Liver (tissue), 9 donors: ENCODE measurements around the gene TTI1. TPM values are rescaled to one million over a fixed set of nuclear protein-coding genes. Genes with fewer than 3 reads are reported as not detected.

ENCODE experiments used
- DNase-seq: peaks from one replicate; pipeline ENCODE4 v3.0.0-alpha.2; 2017; ENCODE audit warnings: low spot score
- H3K27ac ChIP-seq, 2 donors: one replicate each; pipeline ENCODE4 v1.7.0; 2013; ENCODE audit warnings: inconsistent platforms in 2 of 2, low read length in 2 of 2, control low read depth in 1 of 2, low read depth in 1 of 2, mild to moderate bottlenecking in 1 of 2
- H3K27me3 ChIP-seq, 4 donors: one replicate each; pipeline versions ENCODE4 v1.6.1 to v1.7.0; 2013; ENCODE audit warnings: low read length in 3 of 4, inconsistent platforms in 1 of 4, mild to moderate bottlenecking in 1 of 4, moderate library complexity in 1 of 4; ENCODE audit not compliant: control insufficient read depth in 4 of 4, insufficient read depth in 4 of 4
- H3K36me3 ChIP-seq, 4 donors: one replicate each; pipeline versions ENCODE4 v1.6.1 to v1.7.0; 2013; ENCODE audit warnings: low read length in 3 of 4, mild to moderate bottlenecking in 3 of 4, low read depth in 1 of 4, moderate library complexity in 1 of 4; ENCODE audit not compliant: control insufficient read depth in 4 of 4, insufficient read depth in 3 of 4
- H3K4me1 ChIP-seq, 4 donors: one replicate each; pipeline versions ENCODE4 v1.6.1 to v1.7.0; 2013; ENCODE audit warnings: low read length in 3 of 4, mild to moderate bottlenecking in 3 of 4, moderate library complexity in 1 of 4; ENCODE audit not compliant: control insufficient read depth in 4 of 4, insufficient read depth in 4 of 4
- H3K4me3 ChIP-seq, 3 donors: one replicate each; pipeline versions ENCODE4 v1.6.1 to v1.7.0; 2013; ENCODE audit warnings: low read length in 3 of 3, control low read depth in 1 of 3, low read depth in 1 of 3, mild to moderate bottlenecking in 1 of 3
- H3K9ac ChIP-seq, 2 donors: one replicate each; pipeline ENCODE4 v1.7.0; 2013; ENCODE audit warnings: low read length in 2 of 2, mild to moderate bottlenecking in 2 of 2, moderate library complexity in 2 of 2, control low read depth in 1 of 2, low read depth in 1 of 2
- H3K9me3 ChIP-seq, 4 donors: one replicate each; pipeline versions ENCODE4 v1.6.1 to v1.7.0; 2013; ENCODE audit warnings: low read length in 3 of 4; ENCODE audit not compliant: control insufficient read depth in 4 of 4
- EGR1 ChIP-seq, 2 donors: IDR thresholded peaks; 2 replicates each; pipeline ENCODE4 v1.6.1; 2016 to 2018; ENCODE audit warnings: antibody characterized with exemption in 2 of 2, low read depth in 2 of 2
- FOXA1 ChIP-seq: IDR thresholded peaks from 2 replicates; pipeline ENCODE4 v1.6.1; 2016; ENCODE audit warnings: antibody characterized with exemption
- GABPA ChIP-seq, 2 donors: IDR thresholded peaks in 1 of 2; conservative IDR thresholded peaks in 1 of 2; 2 replicates each; pipeline ENCODE4 v1.6.1; 2016; ENCODE audit warnings: antibody characterized with exemption in 2 of 2, mild to moderate bottlenecking in 1 of 2, moderate library complexity in 1 of 2
- HNF4A ChIP-seq, 2 donors: conservative IDR thresholded peaks; 2 replicates each; pipeline ENCODE4 v1.6.1; 2016; ENCODE audit warnings: antibody characterized with exemption in 2 of 2, mild to moderate bottlenecking in 2 of 2
- HNF4G ChIP-seq: IDR thresholded peaks from 2 replicates; pipeline ENCODE4 v1.6.1; 2016; ENCODE audit warnings: antibody characterized with exemption
- JUND ChIP-seq, 2 donors: IDR thresholded peaks; 2 replicates each; pipeline ENCODE4 v1.6.1; 2016; ENCODE audit warnings: antibody characterized with exemption in 2 of 2
- NR2F2 ChIP-seq: IDR thresholded peaks from 2 replicates; pipeline ENCODE4 v1.6.1; 2016; ENCODE audit warnings: antibody characterized with exemption
- RAD21 ChIP-seq, 2 donors: IDR thresholded peaks; 2 replicates each; pipeline ENCODE4 v1.6.1; 2016; ENCODE audit warnings: antibody characterized with exemption in 2 of 2, mild to moderate bottlenecking in 2 of 2
- RXRA ChIP-seq, 2 donors: IDR thresholded peaks; 2 replicates each; pipeline ENCODE4 v1.6.1; 2017 to 2018; ENCODE audit warnings: antibody characterized with exemption in 2 of 2, mild to moderate bottlenecking in 1 of 2
- SP1 ChIP-seq: IDR thresholded peaks from 2 replicates; pipeline ENCODE4 v1.6.1; 2018; ENCODE audit warnings: antibody characterized with exemption, mild to moderate bottlenecking
- TAF1 ChIP-seq: conservative IDR thresholded peaks from 2 replicates; pipeline ENCODE4 v1.6.1; 2016; ENCODE audit warnings: antibody characterized with exemption, mild to moderate bottlenecking
- YY1 ChIP-seq: IDR thresholded peaks from 2 replicates; pipeline ENCODE4 v1.6.1; 2016; ENCODE audit warnings: antibody characterized with exemption, mild to moderate bottlenecking
- WGBS: extraction: QIAGEN DNeasy Blood & Tissue Kit; methylation state at CpG from one replicate; pipeline ENCODE4 v1.1.7; 2013; 5-methylcytosine and 5-hydroxymethylcytosine counted together
- polyA plus RNA-seq, 2 donors: library from polyadenylated mRNA; stranded (reverse) in 1 of 2; unstranded in 1 of 2; fragments of 200-250 nt in 1 of 2; fragments of >200 nt in 1 of 2; fragmentation: Nextera tagmentation in 1 of 2; extraction: Ambion mirVana in 1 of 2; gene quantifications; one replicate each; pipeline versions ENCODE4 v1.2.1 to v1.2.3, GENCODE V29; 2013 to 2015
- total RNA-seq, 2 donors: library from RNA; depleted of rRNA; stranded (reverse); fragments of >200 nt; gene quantifications; one replicate each; pipeline ENCODE4 v1.2.3, GENCODE V29; 2014
- TF ChIP-seq, protein P1 (sequence below): IDR thresholded peaks from 2 replicates; pipeline ENCODE4 v1.6.1; 2016; ENCODE audit warnings: antibody characterized with exemption
- TF ChIP-seq, protein P2 (sequence below): IDR thresholded peaks from 2 replicates; pipeline ENCODE4 v1.6.1; 2016; ENCODE audit warnings: antibody characterized with exemption
- TF ChIP-seq, protein P3 (sequence below): IDR thresholded peaks from 2 replicates; pipeline ENCODE4 v1.6.1; 2016; ENCODE audit warnings: antibody characterized with exemption, mild to moderate bottlenecking
- TF ChIP-seq, protein P4 (sequence below): fragments of 150-350 bp; IDR thresholded peaks from 2 replicates; pipeline ENCODE4 v1.5.1; 2017; ENCODE audit warnings: improper control_type of control experiment, low read depth, low read length; ENCODE audit not compliant: missing input control
- TF ChIP-seq, protein P5 (sequence below): IDR thresholded peaks from 2 replicates; pipeline ENCODE4 v1.6.1; 2016; ENCODE audit warnings: antibody characterized with exemption
- donor health status: healthy.
- donor health status: healthy.
- donor health status: healthy.
- donor health status: healthy.
- donor health status: healthy.

The TTI1 gene
- total and polyA plus RNA-seq, 4 donors, result 4.6 to 20.4 (median 11.3) TPM

DNA sequence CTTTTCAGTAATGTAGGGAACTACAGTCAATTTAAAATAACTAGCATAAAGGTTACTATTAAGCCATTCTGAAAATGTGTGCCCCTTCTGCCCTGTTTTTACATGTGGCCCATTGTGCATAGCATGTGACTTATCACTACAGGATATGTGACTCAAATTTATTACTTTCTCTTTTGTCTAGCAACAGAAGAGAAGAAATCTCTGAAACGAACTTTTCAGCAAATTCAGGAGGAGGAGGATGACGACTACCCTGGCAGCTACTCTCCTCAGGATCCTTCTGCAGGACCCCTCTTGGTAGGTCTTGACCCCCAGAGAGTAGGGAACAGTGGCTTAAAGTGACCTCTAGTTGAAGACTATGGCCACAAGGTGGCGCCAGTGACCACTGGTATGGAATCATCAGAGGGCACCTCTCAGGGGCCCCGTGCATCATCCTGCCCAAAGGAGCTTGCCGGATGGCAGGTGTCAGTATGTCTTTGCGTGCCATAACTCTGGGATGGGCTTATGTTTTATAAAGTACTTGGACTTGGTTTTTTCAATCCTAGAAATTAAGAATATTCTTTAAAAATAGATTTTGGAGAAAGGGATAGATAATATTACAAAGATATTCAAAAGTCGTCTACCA lies 24.2 kb upstream of the TTI1 start:
- H3K27ac ChIP-seq, result peak overlapping the region; percentile 23 to 48
- H3K4me3 ChIP-seq, result no peak overlapping the region
- no peaks in the 10 kb centered on the region for H3K27me3 ChIP-seq
- H3K4me1 ChIP-seq, result peaks cover 6 to 27% (median 20%) of the 10 kb centered on the region in 4 donors
- peak; percentile 9 to 52 for TF ChIP-seq RXRA (IDR thresholded peaks at IDR 0.05)
- TF ChIP-seq TAF1, result no peak
- TF ChIP-seq, protein P1, sequence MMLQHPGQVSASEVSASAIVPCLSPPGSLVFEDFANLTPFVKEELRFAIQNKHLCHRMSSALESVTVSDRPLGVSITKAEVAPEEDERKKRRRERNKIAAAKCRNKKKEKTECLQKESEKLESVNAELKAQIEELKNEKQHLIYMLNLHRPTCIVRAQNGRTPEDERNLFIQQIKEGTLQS, result no peak
- TF ChIP-seq, protein P2, sequence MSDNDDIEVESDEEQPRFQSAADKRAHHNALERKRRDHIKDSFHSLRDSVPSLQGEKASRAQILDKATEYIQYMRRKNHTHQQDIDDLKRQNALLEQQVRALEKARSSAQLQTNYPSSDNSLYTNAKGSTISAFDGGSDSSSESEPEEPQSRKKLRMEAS, result peak; percentile 11
- TF ChIP-seq YY1, result peak; percentile 24
- no peak for TF ChIP-seq HNF4A (conservative IDR thresholded peaks at IDR 0.05)
- no peak for TF ChIP-seq GABPA (IDR thresholded peaks at IDR 0.05 in 1 of 2, conservative IDR thresholded peaks at IDR 0.05 in 1 of 2)
- no peak for TF ChIP-seq JUND (IDR thresholded peaks at IDR 0.05)
- TF ChIP-seq SP1, result no peak
- peak; percentile 97 for TF ChIP-seq RAD21 (IDR thresholded peaks at IDR 0.05)
- TF ChIP-seq, protein P3, sequence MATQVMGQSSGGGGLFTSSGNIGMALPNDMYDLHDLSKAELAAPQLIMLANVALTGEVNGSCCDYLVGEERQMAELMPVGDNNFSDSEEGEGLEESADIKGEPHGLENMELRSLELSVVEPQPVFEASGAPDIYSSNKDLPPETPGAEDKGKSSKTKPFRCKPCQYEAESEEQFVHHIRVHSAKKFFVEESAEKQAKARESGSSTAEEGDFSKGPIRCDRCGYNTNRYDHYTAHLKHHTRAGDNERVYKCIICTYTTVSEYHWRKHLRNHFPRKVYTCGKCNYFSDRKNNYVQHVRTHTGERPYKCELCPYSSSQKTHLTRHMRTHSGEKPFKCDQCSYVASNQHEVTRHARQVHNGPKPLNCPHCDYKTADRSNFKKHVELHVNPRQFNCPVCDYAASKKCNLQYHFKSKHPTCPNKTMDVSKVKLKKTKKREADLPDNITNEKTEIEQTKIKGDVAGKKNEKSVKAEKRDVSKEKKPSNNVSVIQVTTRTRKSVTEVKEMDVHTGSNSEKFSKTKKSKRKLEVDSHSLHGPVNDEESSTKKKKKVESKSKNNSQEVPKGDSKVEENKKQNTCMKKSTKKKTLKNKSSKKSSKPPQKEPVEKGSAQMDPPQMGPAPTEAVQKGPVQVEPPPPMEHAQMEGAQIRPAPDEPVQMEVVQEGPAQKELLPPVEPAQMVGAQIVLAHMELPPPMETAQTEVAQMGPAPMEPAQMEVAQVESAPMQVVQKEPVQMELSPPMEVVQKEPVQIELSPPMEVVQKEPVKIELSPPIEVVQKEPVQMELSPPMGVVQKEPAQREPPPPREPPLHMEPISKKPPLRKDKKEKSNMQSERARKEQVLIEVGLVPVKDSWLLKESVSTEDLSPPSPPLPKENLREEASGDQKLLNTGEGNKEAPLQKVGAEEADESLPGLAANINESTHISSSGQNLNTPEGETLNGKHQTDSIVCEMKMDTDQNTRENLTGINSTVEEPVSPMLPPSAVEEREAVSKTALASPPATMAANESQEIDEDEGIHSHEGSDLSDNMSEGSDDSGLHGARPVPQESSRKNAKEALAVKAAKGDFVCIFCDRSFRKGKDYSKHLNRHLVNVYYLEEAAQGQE, result no peak
- no peak for TF ChIP-seq EGR1 (IDR thresholded peaks at IDR 0.05; ENCODE audit: low read depth in 2 of 2)
- TF ChIP-seq HNF4G, result no peak
- TF ChIP-seq, protein P4, sequence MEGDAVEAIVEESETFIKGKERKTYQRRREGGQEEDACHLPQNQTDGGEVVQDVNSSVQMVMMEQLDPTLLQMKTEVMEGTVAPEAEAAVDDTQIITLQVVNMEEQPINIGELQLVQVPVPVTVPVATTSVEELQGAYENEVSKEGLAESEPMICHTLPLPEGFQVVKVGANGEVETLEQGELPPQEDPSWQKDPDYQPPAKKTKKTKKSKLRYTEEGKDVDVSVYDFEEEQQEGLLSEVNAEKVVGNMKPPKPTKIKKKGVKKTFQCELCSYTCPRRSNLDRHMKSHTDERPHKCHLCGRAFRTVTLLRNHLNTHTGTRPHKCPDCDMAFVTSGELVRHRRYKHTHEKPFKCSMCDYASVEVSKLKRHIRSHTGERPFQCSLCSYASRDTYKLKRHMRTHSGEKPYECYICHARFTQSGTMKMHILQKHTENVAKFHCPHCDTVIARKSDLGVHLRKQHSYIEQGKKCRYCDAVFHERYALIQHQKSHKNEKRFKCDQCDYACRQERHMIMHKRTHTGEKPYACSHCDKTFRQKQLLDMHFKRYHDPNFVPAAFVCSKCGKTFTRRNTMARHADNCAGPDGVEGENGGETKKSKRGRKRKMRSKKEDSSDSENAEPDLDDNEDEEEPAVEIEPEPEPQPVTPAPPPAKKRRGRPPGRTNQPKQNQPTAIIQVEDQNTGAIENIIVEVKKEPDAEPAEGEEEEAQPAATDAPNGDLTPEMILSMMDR, result peak; percentile 65
- peak; percentile 82 for TF ChIP-seq NR2F2
- no peak for TF ChIP-seq FOXA1
- TF ChIP-seq, protein P5, sequence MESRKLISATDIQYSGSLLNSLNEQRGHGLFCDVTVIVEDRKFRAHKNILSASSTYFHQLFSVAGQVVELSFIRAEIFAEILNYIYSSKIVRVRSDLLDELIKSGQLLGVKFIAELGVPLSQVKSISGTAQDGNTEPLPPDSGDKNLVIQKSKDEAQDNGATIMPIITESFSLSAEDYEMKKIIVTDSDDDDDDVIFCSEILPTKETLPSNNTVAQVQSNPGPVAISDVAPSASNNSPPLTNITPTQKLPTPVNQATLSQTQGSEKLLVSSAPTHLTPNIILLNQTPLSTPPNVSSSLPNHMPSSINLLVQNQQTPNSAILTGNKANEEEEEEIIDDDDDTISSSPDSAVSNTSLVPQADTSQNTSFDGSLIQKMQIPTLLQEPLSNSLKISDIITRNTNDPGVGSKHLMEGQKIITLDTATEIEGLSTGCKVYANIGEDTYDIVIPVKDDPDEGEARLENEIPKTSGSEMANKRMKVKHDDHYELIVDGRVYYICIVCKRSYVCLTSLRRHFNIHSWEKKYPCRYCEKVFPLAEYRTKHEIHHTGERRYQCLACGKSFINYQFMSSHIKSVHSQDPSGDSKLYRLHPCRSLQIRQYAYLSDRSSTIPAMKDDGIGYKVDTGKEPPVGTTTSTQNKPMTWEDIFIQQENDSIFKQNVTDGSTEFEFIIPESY, result no peak
- WGBS, result 21% methylated on average over 7 of the region's 7 CpGs
- H3K9ac ChIP-seq, result no peak overlapping the region
- peak; percentile 86 for DNase-seq
- no peaks in the 10 kb centered on the region for H3K9me3 ChIP-seq
- peaks cover 0 to 22% (median 12%) of the 10 kb centered on the region in 4 donors for H3K36me3 ChIP-seq
